ENCODE results near the gene MVD.
"Not testable (repeated sequence)": the region's sequence is repeated elsewhere in the genome, so short reads cannot be mapped to it uniquely, and the experiment has no call there.

Gene MVD

DNA sequence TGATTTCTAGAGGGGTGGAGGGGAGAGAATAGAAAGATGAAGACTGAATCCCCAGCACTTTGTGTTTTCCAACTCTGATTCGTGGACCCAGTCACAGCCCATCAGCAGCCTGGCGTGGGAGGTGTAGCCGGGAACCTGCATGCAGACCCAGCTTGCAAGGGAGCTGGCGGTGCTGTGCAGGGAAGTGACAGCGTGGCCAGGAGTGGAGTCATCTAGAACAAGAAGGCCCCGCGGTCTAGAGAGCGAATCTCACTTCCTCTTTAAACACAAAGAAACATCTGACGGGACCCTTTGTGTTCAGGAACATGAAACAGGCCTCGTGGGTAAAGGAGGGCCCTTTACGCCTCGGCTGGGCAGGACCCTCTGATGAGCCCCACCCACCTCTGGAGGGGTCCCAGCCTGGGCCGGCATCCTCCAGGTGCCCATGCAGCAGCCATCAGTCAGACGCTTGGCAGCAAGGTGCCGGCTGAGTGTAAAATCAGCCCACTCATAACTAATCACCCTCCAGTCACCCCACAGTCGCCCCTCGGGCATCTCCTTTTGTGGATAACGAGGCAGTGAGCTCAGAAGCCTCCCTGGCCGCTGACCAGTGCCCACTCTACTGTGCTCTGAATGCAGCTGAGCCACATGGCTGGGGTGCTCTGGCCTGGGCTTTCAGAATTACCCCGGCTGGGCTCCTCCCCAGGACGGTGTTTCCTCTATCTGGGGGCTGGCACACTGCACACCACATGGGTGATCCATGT is 19.0 kb upstream of the MVD start:
- no peak for DNase-seq (ENCODE audit: low read depth, low spot score)

DNA sequence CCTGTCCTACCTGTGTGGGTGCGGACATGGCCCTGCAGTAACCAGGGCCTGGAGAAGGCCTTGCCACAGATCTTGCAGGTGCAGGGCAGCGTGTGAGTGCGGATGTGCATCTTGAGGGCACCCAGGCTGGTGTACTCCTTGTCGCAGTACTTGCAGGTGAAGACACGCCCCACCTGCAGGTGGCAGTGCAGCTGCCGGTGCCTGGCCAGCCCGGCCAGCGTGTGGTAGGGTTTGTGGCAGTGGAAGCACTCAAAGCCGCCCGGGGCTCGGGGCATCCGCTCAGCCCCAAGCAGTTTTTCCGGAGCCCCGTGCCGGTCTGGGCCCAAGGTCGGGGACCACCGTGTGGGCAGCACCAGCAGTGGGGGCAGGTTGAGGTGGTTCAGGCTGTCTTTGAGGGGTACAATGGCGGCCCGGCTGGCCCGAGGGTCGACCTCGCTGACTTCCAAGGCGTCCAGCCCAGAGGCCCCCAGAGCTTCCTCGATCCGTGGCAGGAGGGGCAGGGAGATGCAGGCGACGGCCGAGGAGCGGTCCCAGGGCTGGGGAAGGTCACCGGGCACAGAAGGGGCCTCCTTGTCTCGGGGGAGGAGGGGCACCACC is 18.3 kb upstream of the MVD start:
- no peak for DNase-seq (ENCODE audit: low read depth, low spot score)

DNA sequence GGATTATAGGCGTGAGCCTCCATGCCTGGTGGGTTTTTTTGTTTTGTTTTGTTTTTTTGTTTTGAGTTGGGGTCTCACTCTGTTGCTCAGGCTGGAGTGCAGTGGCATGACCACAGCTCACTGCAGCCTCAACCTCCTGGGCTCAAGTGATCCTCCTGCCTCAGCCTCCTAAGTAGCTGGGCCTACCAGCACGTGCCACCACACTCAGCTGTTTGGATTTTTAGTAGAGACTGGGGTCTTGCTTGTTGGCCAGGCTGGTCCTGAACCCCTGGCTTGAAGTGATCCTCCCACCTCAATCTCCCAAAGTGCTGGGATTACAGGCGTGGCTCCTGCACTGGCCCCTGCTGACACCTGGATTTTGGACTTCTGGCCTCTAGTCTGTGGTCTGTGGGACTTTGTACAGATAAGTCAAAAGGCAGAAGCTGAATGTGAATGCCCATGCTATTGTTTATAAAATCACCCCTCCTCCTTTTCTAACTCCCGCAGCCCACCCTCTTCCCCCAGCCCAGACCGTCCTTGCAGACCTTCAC is 17.7 kb upstream of the MVD start:
- no peak for DNase-seq (ENCODE audit: low read depth, low spot score)

DNA sequence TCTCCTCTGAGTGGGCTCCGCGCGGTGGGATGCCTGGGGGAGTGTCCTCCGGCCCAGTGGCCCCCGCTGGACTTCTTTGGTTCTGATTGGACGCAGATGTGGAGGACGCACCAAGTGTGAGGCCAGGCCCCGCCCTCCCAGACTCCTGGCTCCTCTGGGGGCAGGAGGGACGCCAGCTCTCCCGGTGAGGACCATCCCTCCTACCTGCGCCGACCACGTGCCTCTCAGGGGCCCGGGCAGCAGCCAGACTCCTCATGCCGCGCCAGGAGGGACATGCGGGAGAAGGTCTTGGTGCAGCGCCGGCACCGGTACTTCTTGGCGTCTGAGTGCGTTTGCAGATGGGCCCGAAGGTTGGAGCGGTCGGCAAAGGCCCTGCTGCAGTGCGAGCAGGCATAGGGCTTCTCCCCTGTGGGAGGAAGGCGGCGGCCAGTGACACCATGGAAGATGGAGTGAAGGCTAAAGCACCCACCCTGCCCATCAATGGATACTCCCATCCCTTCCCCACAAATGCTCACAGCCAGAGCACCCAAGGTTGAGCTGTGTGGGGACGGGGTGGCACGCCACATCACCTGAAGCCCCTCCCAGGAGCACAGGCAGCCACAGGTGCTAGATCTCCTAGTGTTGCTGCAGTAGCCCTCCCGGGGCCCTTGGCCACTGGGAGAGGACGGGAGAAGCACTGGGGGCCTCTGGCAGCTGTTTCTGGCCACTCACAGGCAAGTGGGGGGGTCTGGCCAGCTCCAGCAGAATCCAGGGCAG is 15.5 kb upstream of the MVD start:
- DNase-seq (ENCODE audit: low read depth, low spot score): no peak

DNA sequence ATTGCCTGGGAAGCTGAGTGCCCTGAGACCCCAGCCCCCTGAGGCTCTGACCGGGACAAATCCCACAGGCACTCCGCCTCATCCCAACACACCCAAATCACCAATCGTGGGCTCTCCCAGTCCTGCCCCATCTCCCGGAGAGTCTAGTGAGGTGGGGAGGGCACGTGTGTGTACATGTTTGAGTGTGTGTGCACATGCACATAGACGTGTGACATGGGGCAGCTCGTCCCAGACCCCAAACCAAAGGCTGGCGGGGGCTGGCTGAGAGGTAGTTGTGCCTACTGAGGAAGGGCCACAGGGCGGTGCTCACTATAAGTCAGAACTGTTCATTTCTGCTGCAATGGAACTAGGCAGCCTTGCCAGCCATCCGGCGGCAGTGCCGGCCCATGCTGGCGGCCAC is 14.8 kb upstream of the MVD start:
- no peak for DNase-seq (ENCODE audit: low read depth, low spot score)

DNA sequence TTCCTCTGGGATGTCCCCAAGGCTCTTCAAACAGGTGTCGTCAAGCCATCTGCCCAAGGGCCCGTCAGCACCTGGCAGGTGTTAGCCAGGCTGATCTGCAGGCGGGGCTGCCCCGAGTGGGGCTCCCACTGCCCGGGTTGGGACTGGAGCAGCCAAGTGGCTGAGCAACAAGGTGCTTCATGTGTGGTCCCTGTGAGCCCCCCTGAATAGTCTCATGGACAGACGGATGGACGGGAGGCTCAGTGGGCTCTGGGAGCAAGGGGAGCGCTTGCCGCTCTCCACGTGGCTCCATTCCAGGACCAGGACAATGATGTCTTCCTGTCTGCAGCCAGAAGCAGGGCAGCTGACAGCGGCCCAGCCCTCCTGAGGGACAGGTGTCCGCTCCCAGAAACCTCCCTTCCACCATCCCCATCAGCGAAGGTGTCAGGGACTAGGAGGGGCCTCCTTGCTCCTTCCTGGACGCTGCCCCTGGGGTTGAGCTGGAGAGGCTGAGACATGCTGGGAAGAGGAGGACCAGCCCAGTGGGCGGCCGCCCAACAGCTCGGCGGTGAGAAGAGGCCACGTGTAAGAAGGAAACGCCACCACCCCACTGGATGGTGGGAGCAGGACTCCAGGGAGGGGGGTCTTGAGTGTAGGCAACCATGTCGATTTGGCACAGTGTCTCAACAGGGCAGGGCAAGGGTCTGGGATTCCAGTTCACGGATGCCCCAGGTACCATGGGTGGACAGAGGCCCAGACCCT is 13.8 kb upstream of the MVD start:
- no peak for DNase-seq (ENCODE audit: low read depth, low spot score)

DNA sequence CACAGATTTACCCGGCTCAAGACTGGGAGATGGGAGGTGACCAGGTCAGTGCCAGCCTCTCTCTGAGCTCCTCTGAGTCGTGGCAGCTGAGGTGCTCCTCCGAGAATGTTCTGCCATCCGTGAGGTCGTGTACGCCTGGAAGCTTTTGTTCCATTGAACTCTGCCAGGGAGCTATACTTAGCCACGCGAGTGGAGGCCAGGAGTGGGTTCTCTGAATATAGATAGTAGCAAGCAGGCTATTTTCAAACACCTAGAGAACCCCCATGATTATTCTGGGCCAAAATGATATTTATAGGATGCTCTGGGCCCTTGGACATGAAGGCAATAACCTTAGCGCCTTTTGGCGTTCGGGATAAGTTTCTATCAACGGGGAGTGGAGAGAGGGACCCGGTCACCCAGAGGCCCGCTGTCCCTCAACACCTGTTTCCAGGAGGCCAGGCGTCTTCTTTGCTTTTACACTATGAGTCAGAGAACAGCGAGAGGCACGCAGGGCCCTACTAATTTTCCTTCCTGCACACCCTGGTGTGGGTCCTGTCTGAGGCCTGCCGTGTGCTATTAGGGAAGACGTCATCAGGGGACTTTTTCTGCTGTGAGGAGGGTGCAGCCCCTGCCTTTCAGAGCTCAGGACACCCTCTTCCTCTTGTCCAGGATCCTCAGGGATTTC is 11.0 kb upstream of the MVD start:
- DNase-seq (ENCODE audit: low read depth, low spot score): no peak

DNA sequence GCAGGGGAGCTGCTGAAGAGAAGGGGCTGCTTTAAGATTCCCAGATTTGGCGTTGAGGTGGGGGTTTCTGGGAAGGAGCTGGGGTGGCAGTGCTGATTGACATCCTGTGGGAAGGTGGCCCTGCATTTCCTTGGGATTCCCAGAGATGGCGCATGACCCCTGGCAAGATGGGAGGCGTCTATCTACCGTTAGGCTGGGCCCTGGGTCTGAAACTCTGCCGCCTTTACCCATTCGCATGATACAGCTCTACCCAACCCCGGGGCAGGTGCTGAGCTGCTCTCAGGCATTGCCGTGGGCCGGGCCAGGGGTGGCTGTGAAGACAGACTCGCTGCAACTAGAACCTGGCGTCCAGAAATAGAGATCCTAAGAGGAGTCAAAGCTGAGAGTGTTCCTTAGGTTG is 9.9 kb upstream of the MVD start:
- DNase-seq (ENCODE audit: low read depth, low spot score): no peak

DNA sequence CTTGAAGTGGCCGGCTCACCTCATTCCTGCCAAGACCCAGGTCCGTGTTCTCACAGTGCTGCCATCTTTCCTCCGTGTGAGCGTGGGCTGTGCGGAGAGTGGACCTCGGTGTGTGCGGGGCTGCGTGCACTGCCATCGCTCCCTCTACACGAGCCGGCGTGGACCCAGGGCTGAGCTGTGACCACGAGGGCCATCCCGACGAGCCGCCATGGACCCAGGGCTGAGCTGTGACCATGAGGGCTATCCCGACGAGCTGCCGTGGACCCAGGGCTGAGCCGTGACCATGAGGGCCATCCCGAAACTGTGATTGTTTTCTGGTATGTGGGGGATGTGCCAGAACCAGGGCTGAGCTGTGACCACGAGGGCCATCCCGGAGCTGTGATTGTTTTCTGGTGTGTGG is 8.9 kb upstream of the MVD start:
- no peak for DNase-seq (ENCODE audit: low read depth, low spot score)

DNA sequence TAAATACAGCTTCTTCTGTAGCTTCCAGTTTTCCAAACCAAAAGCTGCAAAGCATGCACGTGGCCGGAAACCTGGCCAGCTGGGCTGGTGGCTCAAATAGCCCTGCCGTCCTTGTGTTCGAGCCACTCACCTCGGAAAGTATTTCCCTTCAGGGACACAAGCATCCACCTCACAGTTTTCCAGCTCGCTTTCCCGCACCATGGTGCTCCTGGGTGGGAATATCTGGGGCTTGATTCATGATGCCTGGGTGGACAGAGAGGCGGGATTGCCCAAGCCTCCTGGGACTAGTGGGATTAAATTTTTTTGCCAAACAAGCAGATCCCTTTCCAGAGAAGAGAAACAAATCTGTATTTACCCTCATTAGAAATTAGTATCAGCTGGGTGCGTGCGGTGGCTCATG is 7.1 kb upstream of the MVD start:
- no peak for DNase-seq (ENCODE audit: low read depth, low spot score)

DNA sequence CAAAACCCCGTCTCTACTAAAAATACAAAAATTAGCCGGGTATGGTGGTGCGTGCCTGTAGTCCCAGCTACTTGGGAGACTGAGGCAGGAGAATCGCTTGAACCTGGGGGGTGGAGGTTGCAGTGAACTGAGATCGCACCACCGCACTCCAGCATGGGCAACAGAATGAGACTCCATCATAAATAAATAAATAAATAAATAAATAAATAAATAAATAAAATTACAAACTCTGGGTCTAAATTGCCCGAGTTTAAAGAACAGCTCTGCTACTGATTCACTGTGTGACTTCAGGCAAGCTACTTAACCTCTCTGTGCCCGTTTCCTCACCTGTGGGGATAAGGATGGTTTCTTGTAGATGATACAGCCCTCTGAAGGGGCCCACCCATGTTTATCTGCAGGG is 6.6 kb upstream of the MVD start:
- DNase-seq (ENCODE audit: low read depth, low spot score): not testable (repeated sequence)

DNA sequence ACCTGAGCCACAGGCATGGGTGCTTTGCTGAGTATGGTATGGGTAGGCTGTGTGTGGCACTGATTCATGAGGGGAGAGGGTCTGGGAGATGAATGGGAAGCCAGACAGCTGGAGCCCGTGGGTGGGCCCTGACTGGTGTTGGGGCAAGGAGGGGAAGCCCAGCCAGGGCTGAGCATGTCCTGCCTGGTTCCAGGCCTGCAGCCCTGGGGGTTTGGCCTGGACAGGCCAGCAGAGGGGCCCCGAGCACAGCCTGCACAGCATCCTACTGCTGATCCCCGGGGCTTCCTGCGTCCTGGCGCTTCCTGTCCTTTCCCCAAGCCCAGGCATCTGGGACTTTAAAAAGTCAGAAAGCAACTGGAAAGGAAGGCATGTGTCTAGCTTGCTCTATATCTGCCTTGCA is 4.6 kb upstream of the MVD start:
- no peak for DNase-seq (ENCODE audit: low read depth, low spot score)

DNA sequence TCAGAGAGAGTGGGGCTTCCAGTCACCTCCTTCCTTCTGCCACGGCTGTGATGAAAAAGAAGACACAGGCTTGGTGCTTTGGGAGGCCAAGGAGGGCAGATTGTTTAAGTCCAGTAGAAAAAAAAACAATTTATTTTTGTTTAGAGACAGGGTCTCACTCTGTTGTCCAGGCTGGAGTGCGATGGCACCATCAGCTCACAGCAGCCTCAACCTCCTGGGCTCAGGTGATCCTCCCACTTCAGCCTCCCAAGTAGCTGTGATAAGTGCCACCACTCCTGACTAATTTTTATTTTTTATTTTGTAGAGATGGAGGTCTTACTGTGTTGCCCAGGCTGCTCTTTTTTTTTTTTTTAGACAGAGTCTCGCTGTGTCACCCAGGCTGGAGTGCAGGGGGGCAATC is 2.7 kb upstream of the MVD start:
- DNase-seq (ENCODE audit: low read depth, low spot score): no peak

DNA sequence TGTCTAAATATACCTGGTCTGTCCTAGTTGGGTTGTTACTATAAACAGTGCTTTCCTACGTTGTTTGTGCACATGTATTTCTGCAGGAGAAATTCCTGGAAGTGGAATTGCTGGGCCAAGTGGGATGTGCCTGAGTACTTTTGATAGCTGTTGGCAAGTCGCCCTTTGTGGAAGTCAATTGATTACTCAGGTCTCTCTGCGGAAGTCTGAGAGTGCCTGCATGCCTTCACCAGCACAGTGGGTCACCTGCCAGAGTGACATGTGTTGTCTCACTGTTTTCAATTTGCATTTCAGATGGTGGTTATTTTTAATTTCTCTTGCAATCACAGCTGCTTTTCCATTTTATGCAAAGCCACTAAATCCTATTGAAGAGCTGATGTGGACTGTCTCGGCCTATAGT is 2.3 kb upstream of the MVD start:
- DNase-seq (ENCODE audit: low read depth, low spot score): no peak

DNA sequence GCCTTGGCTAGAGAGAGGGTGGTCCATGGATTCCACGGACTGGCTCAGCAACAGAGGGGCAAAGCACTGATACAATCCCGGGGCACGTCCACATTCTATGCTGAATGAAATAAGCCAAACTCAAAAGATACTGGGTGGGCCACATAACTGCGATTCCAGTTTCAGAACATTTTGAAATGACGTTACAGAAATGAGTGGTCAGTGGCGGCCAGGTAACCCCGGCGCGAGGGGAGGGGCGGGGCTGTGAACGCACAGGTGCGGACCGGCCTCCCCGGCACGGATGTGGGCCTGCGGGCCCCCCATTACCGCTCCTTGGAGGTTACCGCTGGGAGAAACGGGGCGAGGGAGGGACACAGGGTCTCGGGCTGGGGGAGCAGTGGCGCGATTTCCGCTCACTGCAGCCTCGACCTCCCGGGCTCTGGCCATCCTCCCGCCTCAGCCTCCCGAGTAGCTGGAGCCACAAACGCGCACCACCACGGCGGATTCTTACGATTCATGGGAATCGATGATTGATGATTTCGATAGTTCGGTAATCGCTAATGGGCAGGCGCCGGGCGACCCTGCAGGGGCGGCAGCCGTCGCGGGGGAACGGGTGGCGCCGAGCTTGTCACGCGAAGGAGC is 559 bp downstream of the MVD start:
- DNase-seq (ENCODE audit: low read depth, low spot score): no peak

DNA sequence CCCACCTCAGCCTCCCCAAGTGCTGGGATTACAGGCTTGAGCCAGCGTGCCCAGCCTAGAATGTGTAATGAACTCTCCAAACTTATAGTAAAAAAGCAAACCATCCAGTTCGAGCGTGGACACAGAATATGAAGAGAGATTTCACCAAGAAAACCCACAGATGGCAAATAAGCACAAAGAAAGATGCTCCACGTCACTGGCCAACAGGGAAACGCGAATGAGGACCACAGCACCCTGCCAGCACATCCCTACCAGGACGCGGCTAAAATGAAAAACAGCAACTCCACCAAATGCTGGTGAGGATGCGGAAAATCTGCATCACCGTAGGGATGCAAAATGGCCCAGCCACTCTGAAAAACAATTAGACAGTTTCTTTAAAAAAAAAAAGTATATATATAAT is 1.4 kb downstream of the MVD start:
- DNase-seq (ENCODE audit: low read depth, low spot score): no peak

DNA sequence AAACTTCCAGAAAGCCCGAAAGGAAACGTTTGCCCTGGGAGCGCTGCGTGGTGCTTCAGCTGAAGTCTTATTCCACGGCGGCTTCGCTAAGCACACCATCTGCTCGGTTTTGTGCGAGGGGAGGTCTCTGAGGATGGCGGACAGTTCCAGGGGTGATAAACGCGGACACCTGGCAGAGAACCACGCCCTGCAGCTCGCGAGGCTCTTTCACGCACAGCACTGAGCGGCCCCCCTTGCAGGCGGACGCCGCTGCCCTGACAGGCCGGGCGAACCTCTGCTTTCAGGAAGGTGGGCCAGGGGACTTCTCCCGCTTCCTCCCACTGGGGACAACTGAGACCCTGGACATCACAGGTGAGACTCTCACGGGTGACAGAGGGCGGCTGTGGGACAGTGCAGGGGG is 3.7 kb downstream of the MVD start:
- no peak for DNase-seq (ENCODE audit: low read depth, low spot score)

DNA sequence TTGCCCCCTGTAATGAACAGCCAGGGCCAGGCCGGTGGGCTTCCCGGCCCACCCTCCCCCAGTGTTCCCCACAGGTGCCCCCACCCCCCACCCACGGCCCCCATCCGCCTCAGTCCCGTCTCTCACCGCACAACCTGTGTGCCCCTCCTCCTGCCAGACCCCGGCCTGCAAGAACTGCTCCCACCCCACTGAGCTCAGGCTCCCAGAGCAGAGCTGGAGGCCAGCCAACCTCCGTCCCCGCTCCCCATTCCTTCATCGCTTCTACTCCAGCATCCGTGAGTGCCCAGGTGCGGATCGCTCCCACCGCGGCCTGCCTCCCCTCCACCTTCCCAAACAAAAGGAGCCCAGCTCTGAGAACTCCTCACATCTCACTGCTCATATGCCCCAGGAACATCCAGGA is 4.2 kb downstream of the MVD start:
- no peak for DNase-seq (ENCODE audit: low read depth, low spot score)

DNA sequence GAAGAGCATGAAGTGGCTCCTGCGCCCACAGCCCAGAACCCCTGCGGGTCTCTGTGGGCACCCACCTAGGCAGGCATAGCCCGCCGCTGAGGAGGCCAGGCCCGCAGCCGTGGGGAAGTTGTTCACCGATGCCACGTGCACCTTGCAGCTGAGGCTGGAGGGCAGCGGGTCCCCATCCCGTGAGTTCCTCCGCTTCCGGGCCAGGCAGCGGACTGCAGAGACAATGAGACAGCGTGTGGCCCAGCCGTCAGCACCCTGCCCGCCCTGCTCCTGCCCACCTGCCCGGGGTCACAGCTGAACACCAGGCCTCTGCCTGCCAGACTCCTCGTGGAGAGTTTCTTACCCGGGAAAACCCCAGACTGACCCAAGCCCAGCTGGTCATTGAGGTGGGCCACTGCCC is 5.5 kb downstream of the MVD start:
- DNase-seq (ENCODE audit: low read depth, low spot score): no peak

DNA sequence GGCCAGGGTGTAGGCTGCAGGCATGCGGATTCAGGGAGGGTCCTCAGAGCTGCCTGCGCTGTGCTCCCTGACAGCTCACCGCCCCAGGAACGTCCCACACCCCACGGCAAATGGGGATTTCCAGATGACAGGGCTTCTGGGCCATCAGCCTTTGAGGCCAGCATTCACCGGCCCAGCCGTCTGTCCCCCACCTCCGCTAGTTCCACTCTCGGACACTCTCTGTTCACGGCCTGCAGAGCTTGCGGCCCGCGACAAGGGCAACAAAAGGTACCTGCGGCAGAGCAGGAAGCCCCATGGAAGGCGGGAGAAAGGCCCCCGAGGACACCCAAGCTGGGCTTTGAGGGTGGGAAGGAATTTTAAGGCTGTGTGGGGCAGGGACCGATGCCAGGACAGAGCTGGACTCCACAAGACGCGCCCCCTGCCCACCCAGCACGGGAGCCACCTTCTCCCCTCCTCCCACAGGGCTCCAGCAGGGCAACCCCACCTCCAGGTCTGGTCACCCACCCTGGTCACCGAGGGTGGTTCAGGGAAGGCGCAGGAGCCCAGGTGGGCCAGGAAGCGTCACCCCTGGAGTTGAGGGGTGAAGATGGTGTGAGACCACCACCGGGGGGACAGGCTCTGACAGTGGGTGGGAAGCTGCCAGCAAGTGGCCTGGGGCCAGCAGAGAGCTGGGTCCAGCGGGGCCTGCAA is 6.5 kb downstream of the MVD start:
- DNase-seq (ENCODE audit: low read depth, low spot score): no peak

Measured in activated naive CD8-positive, alpha-beta T cell treated with anti-CD3 and anti-CD28 coated beads, Interleukin-2, amount 50 U/mL, for 16 hours (primary cell).